MM.1S (cell line): ENCODE data around the gene ETFB.

Experiments
- DNase-seq: peaks from one replicate; pipeline ENCODE4 v3.0.0-alpha.2; 2015
- H2AFZ ChIP-seq: fragments of 300-600 bp; sonication (generic); 2 replicates; pipeline ENCODE4 v1.6.0; 2016; ENCODE audit warnings: antibody characterized with exemption, low read length
- H3F3A ChIP-seq: fragments of 300-600 bp; sonication (generic); 2 replicates; pipeline ENCODE4 v1.6.1; 2016; ENCODE audit warnings: mild to moderate bottlenecking, antibody characterized with exemption, low read length, moderate library complexity, mixed read lengths; ENCODE audit not compliant: insufficient read depth
- H3K27ac ChIP-seq: fragments of 300-600 bp; sonication (generic); 2 replicates; pipeline ENCODE4 v1.5.1; 2016; ENCODE audit warnings: mild to moderate bottlenecking, low read length
- H3K27me3 ChIP-seq: fragments of 300-600 bp; sonication (generic); replicated peaks from 2 replicates; pipeline ENCODE4 v1.6.0; 2016; ENCODE audit warnings: low read length; ENCODE audit not compliant: insufficient read depth
- H3K36me3 ChIP-seq: fragments of 300-600 bp; sonication (generic); replicated peaks from 2 replicates; pipeline ENCODE4 v1.6.1; 2016; ENCODE audit warnings: mild to moderate bottlenecking, low read length, mixed read lengths; ENCODE audit not compliant: insufficient read depth
- H3K4me1 ChIP-seq: fragments of 300-600 bp; sonication (generic); 2 replicates; pipeline ENCODE4 v1.6.1; 2016; ENCODE audit warnings: low read length, mixed read lengths
- H3K4me2 ChIP-seq: fragments of 300-600 bp; sonication (generic); 2 replicates; pipeline ENCODE4 v1.6.0; 2016; ENCODE audit warnings: low read depth, low read length
- H3K4me3 ChIP-seq: fragments of 300-600 bp; sonication (generic); 2 replicates; pipeline ENCODE4 v1.5.1; 2016; ENCODE audit warnings: low read length, mixed read lengths
- H3K79me2 ChIP-seq: fragments of 300-600 bp; sonication (generic); 2 replicates; pipeline ENCODE4 v1.6.1; 2016; ENCODE audit warnings: mixed run types, low read length, mixed read lengths
- H3K9ac ChIP-seq: fragments of 300-600 bp; sonication (generic); 2 replicates; pipeline ENCODE4 v1.6.1; 2016; ENCODE audit warnings: low read length, mixed read lengths
- H3K9me2 ChIP-seq: fragments of 300-600 bp; sonication (generic); replicated peaks from 2 replicates; pipeline ENCODE4 v1.6.1; 2016; ENCODE audit warnings: mild to moderate bottlenecking, low read length, mixed read lengths; ENCODE audit not compliant: insufficient read depth
- H3K9me3 ChIP-seq: fragments of 300-600 bp; sonication (generic); replicated peaks from 2 replicates; pipeline ENCODE4 v1.6.1; 2016; ENCODE audit warnings: mild to moderate bottlenecking, low read length, mixed read lengths; ENCODE audit not compliant: insufficient read depth
- H4K20me1 ChIP-seq: fragments of 300-600 bp; sonication (generic); 2 replicates; pipeline ENCODE4 v1.6.1; 2016; ENCODE audit warnings: mild to moderate bottlenecking, low read length, moderate library complexity, mixed read lengths; ENCODE audit not compliant: insufficient read depth
- CTCF ChIP-seq: fragments of 300-600 bp; sonication (generic); IDR thresholded peaks from 2 replicates; pipeline ENCODE4 v1.5.1; 2016; ENCODE audit warnings: antibody characterized with exemption, low read length, mixed read lengths
- EZH2 ChIP-seq: fragments of 300-600 bp; sonication (generic); optimal IDR thresholded peaks from 2 replicates; pipeline ENCODE3; 2017; ENCODE audit warnings: low read depth, mild to moderate bottlenecking, antibody characterized with exemption, low read length, mixed read lengths
- EZH2phosphoT487 ChIP-seq: fragments of 300-600 bp; sonication (generic); IDR thresholded peaks from 2 replicates; pipeline ENCODE4 v1.6.1; 2018; ENCODE audit warnings: antibody characterized with exemption, low read length

The ETFB gene

GRCh38 chr19:51357952-51358351 lies 8.2 kb downstream of the ETFB start:
- H3K9me2 ChIP-seq = no peaks in the 10 kb centered on the region
- no peak overlapping the region for H3K27ac ChIP-seq
- no peak for TF ChIP-seq CTCF
- TF ChIP-seq EZH2phosphoT487 = no peak
- no peak for TF ChIP-seq EZH2
- H3K4me2 ChIP-seq = no peak overlapping the region
- H3K36me3 ChIP-seq = no peaks in the 10 kb centered on the region
- no peak overlapping the region for H3K9ac ChIP-seq
- no peaks in the 10 kb centered on the region for H3F3A ChIP-seq
- H3K27me3 ChIP-seq = no peaks in the 10 kb centered on the region
- H3K4me3 ChIP-seq = no peak overlapping the region
- H2AFZ ChIP-seq = no peak overlapping the region
- H3K79me2 ChIP-seq = no peaks in the 10 kb centered on the region
- DNase-seq = no peak
- no peaks in the 10 kb centered on the region for H3K9me3 ChIP-seq
- H4K20me1 ChIP-seq = no peaks in the 10 kb centered on the region
- H3K4me1 ChIP-seq = no peaks in the 10 kb centered on the region

- no peak overlapping the region for H3K27ac ChIP-seq
- H3K9ac ChIP-seq = no peak overlapping the region
- H3K4me1 ChIP-seq = no peaks in the 10 kb centered on the region
- H3K9me3 ChIP-seq = no peaks in the 10 kb centered on the region
- H4K20me1 ChIP-seq = no peaks in the 10 kb centered on the region
- no peaks in the 10 kb centered on the region for H3F3A ChIP-seq
- no peak for DNase-seq
- no peaks in the 10 kb centered on the region for H3K9me2 ChIP-seq
- no peak overlapping the region for H3K4me2 ChIP-seq
- no peak overlapping the region for H3K4me3 ChIP-seq
- H3K27me3 ChIP-seq = no peaks in the 10 kb centered on the region
- TF ChIP-seq CTCF = no peak
- no peak for TF ChIP-seq EZH2phosphoT487
- no peak for TF ChIP-seq EZH2
- no peaks in the 10 kb centered on the region for H3K79me2 ChIP-seq
- H3K36me3 ChIP-seq = no peaks in the 10 kb centered on the region
- no peak overlapping the region for H2AFZ ChIP-seq
These were observed 9.9 kb downstream of the ETFB start for GRCh38 chr19:51356159-51356801.

- Histone ChIP-seq H3K79me2 (no peaks in the 10 kb centered on the region), H3K4me3 (no peak overlapping the region), H3K4me1 (no peaks in the 10 kb centered on the region), H3K4me2 (no peak overlapping the region), H3K27me3 (no peaks in the 10 kb centered on the region), H3K9me3 (no peaks in the 10 kb centered on the region), H4K20me1 (no peaks in the 10 kb centered on the region), H3K27ac (no peak overlapping the region), H3K36me3 (no peaks in the 10 kb centered on the region), H3F3A (no peaks in the 10 kb centered on the region), H3K9me2 (no peaks in the 10 kb centered on the region), H3K9ac (no peak overlapping the region), H2AFZ (no peak overlapping the region)
- DNase-seq = no peak
- TF ChIP-seq EZH2phosphoT487 = no peak
- no peak for TF ChIP-seq CTCF
- TF ChIP-seq EZH2 = no peak
These were observed 11.4 kb downstream of the ETFB start for GRCh38 chr19:51354742-51355148.
